Amygdala (tissue), 56 donors: Measurements from ENCODE around the gene KLF9.

Source experiments
- DNase-seq, 56 donors: peaks; one replicate each; lab custom pipeline; 2025; lab: John Stamatoyannopoulos, UW

The KLF9 gene

DNA sequence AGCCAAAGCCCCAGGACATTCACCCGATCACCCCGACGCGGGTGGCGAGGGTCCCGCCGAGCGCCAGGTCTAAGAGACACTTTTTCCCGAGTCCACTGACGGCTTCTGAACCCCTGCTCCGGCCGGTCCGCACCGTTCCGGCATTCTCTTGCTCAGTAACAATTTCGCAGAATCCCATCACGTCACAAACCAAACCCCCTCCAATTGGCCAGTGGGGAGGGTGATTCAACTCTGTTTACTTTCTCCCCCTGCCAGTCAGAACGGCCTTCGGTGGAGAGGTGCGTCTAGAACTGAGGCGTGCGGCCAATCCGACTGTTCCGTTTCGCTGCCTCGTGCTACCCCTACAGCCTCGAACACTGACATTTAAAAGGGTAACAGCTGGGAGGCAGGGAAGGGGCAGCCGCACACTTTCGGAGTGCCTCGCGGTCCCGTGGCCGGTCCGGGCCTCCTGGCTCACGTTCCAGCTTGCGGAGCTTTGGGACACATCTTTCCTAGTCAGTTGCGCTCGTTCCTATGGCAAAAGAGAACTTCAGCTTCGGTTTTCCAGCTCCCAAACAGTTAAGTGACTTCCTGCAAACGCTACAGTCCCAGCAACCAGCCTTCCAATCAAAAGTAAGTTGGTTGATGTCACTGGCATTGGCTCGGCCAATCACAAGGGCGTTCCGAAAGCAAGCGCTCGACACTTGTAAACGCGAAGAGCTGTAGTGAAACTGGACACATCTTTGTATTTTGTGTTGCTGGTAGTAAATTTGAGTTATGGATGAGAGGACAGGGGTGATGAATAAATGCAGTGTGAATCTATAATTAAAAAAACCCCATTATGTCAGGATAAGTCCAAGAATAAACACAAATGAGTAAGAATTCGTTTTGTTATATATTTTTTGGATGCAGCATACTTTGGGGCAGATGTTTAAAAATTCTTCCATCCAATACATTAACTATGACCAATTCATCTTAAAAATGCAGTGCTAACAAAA, at the start of gene KLF9:
KLF9 (minus strand) TSS at position 859 of the 977 bp plus-strand sequence. CDS start 1,294 bp downstream, outside the sequence.
- peak; percentile 56 to 98 (median 90) for DNase-seq

- no peak for DNase-seq
Measured at GRCh38 chr9:70463877-70464276, 49.4 kb upstream of the KLF9 start.

- no peak for DNase-seq
Measured at GRCh38 chr9:70462300-70462699, 47.8 kb upstream of the KLF9 start.

DNA sequence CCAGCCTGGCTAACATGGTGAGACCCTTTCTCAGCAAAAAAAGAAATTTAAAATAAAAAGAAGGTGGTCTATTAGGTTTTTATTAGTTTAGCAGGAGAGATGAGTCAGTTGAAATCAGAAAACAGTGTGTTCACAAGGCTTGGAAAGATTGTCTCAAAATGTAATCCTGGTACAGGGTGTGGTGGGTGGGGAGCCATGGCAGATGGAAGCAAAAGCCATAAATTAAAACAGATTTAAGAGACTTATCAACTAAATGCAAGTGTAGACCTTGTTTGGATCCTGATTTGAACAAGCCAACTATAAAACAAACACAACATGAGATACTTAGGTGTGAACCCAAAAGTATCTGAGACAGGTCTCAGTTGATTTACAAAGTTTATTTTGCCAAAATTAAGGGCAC, 42.8 kb upstream of the KLF9 start:
- no peak for DNase-seq

DNA sequence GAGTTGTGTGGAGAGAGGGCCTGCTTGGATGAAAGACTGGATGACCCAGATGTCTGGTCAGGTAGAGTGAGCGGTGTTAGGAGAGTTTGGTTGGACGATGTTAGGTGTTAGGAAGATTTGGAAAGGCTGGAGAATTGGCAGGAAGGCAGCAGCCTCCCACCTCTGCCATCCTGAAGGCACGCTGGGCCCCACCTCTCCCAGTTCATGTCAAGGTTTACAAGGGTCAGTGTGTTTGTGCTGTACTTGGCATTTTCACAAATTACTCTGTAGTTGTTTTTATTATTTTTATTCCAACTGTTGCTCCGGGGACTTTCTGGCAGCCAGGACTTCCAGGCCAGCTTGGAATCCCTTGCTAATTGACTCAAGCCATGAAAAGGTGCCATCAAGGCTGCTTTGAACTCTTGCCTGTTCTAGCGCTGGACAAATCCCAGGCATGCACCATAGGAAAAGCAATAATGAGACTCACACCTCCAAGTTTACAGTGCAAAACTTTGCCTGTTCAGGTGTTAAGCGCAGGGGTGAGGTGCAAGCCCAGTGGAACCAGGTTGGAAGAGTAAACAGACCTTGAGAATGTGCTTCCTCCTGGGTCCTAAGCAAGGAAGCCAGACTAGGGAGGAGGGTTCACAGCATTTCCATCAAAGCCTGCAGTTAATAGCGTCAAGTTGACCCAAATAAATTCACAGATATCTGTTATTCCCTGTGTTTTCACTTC, 41.7 kb upstream of the KLF9 start:
- no peak for DNase-seq

GRCh38 chr9:70452365-70452764, 37.9 kb upstream of the KLF9 start:
- DNase-seq, result no peak

- DNase-seq, result no peak
Measured at GRCh38 chr9:70451765-70452164, 37.3 kb upstream of the KLF9 start.

DNA sequence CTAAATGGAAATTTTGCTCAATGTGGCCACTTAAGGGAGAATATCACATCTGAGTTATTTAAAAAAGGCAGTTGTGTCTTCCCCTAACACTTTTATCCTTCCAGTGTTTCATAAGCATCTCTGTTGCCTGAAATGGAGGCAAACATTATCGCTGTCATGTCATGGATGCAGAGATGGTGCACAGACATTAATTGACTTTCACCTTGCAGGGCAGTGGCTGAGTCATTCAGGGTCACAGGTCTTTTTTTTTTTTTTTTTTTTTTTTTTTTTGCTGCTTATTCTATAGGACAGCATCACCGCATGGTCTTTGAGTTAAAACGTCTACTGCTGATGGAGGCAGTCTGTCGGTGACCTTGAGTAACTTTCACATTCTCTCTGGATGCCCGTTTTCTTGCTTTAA, 36.3 kb upstream of the KLF9 start:
- no peak for DNase-seq

- no peak for DNase-seq
Measured at GRCh38 chr9:70449461-70449860, 35.0 kb upstream of the KLF9 start.

DNA sequence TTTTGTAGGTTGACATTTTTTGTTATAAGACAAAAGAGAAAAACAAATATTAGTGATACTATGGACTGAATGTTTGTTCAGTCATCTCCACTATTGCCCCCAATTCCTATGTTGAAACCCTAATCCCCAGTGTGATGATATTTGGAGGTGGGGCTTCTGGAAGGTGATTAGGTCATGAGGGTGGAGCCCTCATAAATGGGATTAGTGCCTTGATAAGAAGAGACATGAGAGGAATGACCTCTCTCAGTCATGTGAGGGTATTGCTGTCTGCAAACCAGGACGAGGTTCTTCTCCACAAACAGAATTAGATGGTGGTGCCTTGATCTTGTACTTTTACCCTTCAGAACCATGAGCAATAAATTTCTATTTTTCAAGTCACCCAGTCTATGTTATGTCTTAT, 34.5 kb upstream of the KLF9 start:
- no peak for DNase-seq

DNA sequence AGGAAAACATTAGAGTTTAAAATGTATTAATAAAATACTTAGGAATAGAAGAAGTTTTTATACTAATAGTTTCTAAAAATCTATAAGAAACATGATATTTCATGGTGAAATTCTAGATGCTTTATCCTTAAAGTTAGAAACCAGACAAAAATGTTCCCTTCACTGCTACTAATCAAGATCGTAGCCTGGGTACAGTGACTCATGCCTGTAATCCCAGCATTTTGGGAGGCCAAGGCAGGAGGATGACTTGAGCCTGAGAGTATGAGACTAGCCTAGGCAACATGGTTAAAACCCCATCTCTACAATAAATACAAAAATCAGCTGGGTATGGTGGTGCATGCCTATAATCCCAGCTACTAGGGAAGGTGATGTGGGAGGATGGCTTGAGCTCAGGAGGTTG, 30.4 kb upstream of the KLF9 start:
- no peak for DNase-seq

DNA sequence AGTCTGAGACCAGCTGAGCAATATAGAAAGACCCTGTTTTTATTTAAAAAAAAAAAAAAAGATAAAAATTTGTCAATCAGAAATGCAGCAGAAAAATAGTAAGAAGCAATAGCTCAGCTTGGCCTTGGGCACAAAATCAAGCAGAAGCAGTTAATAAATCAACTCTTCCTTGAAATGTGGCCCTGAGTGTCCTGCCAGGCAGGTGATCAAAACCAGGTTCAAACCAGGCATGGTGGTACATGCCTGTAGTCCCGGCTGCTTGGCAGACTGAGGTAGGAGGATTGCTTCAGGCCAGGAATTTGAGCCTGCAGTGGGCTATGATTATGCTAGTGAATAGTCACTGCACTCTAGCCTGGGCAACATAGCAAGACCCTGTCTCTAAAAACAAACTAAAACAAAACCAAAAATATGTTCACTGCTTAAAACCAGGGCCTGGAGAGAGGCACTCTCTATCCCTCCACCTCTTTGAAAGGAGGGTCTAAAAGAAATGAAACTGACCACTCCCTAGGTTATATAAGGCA, 27.9 kb upstream of the KLF9 start:
- no peak for DNase-seq

DNA sequence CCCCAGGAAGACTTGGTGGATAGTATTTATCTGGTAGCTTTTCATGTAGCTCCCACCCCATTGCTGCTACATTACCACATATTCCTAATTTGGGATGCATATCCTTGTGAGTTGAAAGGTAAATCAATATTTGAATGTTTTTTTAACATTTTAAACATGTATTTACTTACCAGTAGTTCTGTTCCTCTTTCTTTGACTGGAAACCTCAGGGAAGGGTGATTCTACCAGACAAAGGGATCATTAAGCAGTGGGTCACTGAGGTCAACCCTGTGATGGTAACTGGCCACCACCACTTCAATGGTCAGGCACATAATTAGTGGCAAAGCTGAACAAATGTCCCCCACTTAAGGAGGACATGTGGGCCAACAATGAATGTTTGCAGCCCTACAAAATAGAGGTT, 27.2 kb upstream of the KLF9 start:
- DNase-seq, result no peak

DNA sequence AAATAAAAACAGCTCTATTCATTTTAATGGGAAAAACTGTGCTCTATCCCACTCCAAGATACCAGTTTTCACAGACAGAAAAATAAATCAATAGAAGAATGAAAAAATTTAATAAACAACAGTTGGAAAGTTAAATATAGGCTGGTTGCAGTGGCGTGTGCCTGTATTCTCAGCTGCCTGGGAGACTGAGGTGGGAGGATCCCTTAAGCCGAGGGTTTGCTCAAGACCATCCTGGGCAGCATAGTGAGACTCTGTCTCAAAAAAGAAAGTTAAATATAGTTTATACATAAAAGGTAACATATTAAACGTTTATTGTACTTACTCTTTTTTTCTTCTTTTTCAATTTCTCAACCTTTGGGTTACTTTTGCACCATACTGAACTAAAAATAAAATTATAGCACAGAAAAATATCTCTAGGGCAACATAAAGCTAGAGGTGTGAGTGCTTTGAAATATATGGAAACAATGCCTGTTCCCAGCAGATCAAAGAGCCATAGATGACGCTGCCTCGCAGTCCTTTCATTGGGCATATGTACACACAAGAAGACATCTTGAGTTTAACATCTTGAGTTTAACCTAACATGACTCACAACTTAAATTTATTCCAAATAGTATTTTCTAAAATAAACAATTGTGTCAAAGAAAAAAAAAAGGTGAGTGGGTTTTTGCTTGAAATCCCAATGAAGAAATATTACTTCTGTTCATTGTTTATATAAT, 25.7 kb upstream of the KLF9 start:
- no peak for DNase-seq

- DNase-seq, result peak in 6 of 56 donors; percentile 3 to 38 (median 16)
Measured at GRCh38 chr9:70438341-70438928, 24.0 kb upstream of the KLF9 start.

DNA sequence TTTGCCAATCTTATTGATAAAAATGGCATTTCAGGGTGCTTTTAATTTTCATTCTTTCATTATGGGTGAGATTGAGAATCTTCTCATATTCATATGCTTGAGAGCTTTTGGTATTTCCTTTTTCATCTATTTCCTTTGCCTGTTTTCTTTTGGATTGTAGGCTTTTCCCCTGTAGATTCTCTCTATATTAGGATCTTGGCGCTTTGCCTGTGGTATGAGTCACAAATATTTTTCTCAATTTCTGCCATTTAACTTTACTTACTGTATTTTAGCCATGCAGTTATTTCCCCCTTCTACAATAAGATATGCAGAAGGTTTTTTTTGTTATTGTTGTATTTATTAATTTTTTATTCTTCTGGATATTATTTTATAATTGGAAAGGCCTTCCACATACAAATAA, 21.5 kb upstream of the KLF9 start:
- peak in 1 of 56 donors; percentile 10 for DNase-seq

GRCh38 chr9:70429899-70430298, 15.4 kb upstream of the KLF9 start:
- DNase-seq, result no peak

GRCh38 chr9:70428781-70429180, 14.3 kb upstream of the KLF9 start:
- no peak for DNase-seq

DNA sequence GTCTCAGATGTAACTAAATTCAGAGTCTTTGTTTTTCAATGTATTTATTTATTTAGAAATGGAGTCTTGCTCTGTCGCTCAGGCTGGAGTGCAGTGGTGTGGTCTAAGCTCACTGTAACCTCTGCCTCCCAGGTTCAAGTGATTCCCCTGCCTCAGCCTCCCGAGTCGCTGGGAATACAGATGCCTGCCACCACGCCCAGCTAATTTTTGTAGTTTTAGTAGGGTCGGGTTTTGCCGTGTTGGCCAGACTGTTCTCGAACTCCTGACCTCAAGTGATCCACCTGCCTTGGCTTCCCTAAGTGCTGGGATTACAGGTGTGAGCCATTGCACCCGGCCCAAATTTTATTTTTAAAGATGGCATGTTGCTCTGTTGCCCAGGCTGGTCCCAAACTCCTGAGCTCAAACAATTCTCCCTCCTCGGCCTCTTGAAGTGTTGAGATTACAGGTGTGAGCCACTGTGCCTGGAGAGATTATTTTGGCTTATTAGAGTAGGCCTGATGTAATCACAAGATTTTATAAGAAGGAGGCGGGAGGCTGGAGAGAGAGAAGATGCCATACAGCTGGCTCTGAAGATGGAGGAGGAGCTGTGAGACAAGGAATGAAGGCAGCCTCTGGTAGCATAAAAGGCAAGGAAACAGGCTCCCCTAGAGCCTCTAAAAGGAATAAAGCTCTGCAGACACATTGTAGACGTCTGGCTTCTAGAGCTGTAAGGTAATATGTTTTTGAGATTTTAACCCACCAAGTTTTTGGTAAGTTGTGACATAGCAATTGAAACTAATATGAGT, 12.9 kb upstream of the KLF9 start:
- peak in 2 of 56 donors; percentile 5 to 14 for DNase-seq

DNA sequence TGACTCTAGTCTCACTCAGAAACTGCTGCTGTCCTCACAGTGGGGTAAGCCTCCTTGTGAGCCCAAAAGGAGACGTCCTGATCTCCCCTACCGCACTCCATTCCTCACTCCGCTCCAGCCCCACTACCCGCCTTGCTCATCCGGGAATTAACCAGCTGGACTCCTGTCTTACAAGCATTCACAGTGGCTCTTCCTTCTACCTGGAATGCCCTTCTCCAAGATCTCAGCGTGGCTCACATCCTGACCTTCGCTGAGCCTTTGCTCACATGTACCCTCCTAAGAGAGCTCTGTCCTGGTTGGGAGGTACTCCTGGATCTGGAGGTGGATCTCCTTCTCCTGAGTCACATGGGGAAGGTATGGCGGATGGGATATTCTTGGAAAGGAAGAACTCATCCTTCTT, 10.7 kb upstream of the KLF9 start:
- no peak for DNase-seq
